ENCODE measurements around the gene BEND7.
"Not testable (repeated sequence)": the region's sequence is repeated elsewhere in the genome, so short reads cannot be mapped to it uniquely, and the experiment has no call there.

Gene BEND7

DNA sequence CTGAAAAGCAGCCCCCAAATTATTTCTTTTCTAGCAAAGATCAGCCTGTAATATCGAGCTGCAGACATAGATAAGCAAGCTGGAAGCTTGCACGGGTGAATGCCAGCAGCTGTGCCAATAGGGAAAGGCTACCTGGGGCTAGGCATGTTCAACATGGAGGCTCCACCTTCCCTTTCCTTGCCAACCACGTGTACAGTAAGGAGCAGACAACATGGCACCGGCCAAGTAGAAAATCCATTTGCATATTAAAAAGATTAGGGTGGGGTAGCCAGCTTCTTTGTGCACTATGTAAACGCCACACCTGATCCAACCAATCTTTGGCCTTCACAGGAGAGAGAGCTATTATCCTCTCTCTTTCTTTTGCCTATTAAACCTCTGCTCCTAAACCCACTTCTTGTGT is 124.0 kb downstream of the BEND7 start:
- no peak overlapping the region for H3K9ac ChIP-seq (ENCODE audit: low read depth, low read length)
- H3K36me3 ChIP-seq (ENCODE audit: insufficient read depth, low read length): no peaks in the 10 kb centered on the region
- H3K4me1 ChIP-seq (ENCODE audit: insufficient read depth, low read length): peaks cover 13% of the 10 kb centered on the region
- H3K9me3 ChIP-seq (ENCODE audit: control insufficient read depth, insufficient read depth, low read length): peaks cover 6% of the 10 kb centered on the region

DNA sequence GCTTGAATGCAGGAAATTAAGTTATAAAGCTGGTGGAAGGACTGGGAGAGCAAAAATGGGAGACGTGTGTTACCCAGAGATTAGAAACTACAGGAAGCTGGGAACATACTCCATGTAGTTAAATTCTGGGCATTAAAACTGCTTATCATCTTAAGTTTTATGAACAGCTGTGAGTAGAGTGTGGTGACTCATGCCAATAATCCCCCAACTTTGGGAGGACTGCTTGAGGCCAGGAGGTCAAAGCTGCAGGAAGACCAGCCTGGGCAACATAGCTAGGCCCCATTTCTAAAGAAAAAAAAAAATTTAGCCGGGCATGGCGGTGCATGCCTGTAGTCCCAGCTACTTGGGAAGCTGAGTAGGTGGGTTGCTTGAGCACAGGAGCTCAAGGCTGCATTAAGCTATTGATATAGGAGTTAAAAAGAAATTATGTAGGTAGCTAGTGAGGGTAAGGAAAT is 124.5 kb downstream of the BEND7 start:
- Histone ChIP-seq H3K4me1 (ENCODE audit: insufficient read depth, low read length) (peaks cover 12% of the 10 kb centered on the region), H3K9me3 (ENCODE audit: control insufficient read depth, insufficient read depth, low read length) (peaks cover 9% of the 10 kb centered on the region), H3K36me3 (ENCODE audit: insufficient read depth, low read length) (no peaks in the 10 kb centered on the region), H3K9ac (ENCODE audit: low read depth, low read length) (no peak overlapping the region)

DNA sequence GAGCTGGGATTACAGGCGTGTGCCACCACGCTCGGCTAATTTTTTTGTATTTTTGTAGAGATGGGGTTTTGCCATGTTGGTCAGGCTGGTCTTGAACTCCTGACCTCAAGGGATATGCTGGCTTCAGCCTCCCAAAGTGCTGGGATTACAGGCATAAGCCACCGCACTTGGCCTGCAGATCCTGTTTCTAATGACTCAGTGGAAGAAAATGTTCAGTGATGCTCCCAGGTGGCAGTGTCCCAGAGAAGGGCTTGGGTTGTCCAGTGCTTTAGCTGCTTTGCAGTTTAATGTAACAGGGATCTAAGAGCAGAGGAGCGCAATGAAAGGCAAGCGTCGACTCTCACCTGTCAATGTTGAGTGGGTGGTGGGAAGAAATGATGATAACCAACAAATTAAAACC is 125.4 kb downstream of the BEND7 start:
- H3K9me3 ChIP-seq (ENCODE audit: control insufficient read depth, insufficient read depth, low read length); H3K36me3 ChIP-seq (ENCODE audit: insufficient read depth, low read length); H3K9ac ChIP-seq (ENCODE audit: low read depth, low read length): not testable (repeated sequence)
- H3K4me1 ChIP-seq (ENCODE audit: insufficient read depth, low read length): peaks cover 12% of the 10 kb centered on the region

DNA sequence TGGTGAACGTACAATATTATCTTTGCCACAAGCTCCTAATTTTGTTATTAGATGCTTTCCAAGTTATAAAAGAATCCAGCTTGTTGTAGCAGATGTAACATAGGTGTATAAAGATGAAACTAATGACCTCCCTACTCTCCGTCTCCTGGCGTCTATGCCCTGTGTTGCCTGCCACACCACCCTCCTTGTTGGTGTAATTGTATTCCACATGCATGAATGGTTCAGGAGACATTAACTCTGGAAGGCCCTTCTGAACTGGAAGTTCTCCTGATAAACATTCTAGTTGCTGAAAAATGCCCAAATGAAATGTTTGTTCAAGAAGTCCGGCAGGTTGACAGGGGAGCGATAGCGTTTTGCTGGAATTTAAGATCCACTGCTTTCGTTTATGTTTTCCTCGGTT is 126.8 kb downstream of the BEND7 start:
- Histone ChIP-seq H3K9me3 (ENCODE audit: control insufficient read depth, insufficient read depth, low read length) (peaks cover 9% of the 10 kb centered on the region), H3K4me1 (ENCODE audit: insufficient read depth, low read length) (peaks cover 12% of the 10 kb centered on the region), H3K36me3 (ENCODE audit: insufficient read depth, low read length) (no peaks in the 10 kb centered on the region), H3K9ac (ENCODE audit: low read depth, low read length) (no peak overlapping the region)

DNA sequence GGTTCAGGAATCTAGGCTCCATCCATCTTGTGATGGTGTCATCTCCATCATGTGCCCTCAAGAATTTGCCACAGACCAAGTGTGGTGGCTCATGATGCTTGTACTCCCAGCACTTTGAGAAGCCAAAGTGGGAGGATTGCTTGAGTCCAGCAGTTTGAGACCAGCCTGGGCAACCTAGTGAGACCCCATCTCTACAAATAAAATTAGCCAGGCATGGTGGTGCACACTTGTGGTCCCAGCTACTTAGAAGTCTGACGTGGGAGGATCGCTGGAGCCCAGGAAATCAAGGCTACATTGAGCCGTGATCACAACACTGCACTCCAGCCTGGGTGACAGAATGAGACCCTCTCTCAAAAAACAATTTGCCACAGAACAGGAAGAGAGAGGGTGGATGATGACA is 127.7 kb downstream of the BEND7 start:
- H3K9me3 ChIP-seq (ENCODE audit: control insufficient read depth, insufficient read depth, low read length): peaks cover 9% of the 10 kb centered on the region
- peaks cover 12% of the 10 kb centered on the region for H3K4me1 ChIP-seq (ENCODE audit: insufficient read depth, low read length)
- no peaks in the 10 kb centered on the region for H3K36me3 ChIP-seq (ENCODE audit: insufficient read depth, low read length)
- no peak overlapping the region for H3K9ac ChIP-seq (ENCODE audit: low read depth, low read length)

DNA sequence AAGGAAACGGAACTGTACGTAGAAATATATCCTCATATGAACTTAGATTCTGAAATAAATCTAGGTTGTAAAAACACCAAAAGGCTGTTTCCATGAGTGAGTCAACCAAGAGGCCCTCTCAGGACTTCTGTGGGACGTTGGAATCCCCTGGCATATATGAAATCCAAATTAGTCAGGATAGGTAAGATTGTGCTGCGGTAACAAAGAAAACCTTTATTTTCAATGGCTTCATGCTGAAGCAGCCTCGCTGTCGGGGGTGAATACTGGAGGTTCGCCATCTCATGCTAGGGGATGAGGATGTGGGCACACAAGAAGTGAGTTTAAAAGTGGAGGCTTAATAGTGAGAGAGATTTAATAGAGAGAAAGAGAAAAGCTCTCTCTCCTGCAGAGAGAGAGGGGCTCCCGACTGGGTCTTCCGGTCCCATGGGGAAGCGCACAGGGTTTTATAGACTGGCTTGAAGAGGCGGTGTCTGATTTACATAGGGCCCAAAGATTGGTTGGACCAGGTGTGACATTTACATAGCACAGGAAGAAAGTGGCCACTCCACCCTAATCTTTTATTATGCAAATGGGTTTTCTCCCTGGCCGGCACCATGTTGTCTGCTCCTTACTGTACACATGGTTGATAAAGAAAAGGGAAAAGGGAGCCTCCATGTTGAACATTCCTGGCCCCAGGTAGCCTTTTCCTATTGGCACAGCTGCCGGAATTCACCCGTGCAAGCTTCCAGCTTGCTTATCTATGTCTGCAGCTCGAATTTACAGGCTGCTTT is 128.4 kb downstream of the BEND7 start:
- no peak overlapping the region for H3K9ac ChIP-seq (ENCODE audit: low read depth, low read length)
- peaks cover 12% of the 10 kb centered on the region for H3K4me1 ChIP-seq (ENCODE audit: insufficient read depth, low read length)
- H3K36me3 ChIP-seq (ENCODE audit: insufficient read depth, low read length): no peaks in the 10 kb centered on the region
- peaks cover 9% of the 10 kb centered on the region for H3K9me3 ChIP-seq (ENCODE audit: control insufficient read depth, insufficient read depth, low read length)

DNA sequence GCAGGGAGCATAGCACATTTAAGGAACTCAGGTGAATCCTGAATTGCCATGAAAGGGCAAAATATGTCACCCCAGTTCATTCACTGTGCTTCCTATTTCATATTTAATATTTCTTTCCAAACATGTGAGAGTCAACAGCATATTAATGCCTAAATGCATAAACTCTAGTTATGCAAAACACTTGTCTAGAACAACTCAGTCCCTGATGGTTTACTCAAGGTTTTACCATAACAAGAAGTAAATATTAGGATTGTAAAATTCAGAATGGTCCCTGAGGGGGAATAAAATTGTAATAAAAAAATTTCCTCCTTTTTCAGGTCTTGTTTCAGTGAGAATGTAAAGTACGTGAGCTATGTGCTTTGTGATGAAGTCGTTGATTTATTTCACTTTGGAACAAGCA is 129.1 kb downstream of the BEND7 start:
- Histone ChIP-seq H3K36me3 (ENCODE audit: insufficient read depth, low read length) (no peaks in the 10 kb centered on the region), H3K4me1 (ENCODE audit: insufficient read depth, low read length) (peaks cover 11% of the 10 kb centered on the region), H3K9me3 (ENCODE audit: control insufficient read depth, insufficient read depth, low read length) (peaks cover 9% of the 10 kb centered on the region), H3K9ac (ENCODE audit: low read depth, low read length) (no peak overlapping the region)

DNA sequence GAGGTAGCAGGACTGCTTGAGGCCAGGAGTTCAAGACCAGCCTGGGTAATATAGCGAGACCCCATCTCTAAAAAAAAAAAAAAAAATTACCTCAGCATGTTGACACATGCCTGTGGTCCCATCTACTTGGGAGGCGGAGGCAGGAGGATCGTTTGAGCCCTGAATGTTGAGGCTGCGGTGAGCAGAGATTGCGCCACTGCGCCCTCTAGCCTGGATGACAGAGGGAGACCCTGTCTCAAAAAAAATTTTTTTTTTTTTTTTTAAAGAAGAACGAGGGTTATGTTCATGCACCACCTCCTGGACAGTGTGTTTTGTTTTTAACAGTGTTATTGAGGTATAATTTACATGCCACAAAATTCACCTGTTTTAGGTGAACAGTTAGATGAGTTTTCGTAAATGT is 129.6 kb downstream of the BEND7 start:
- H3K9me3 ChIP-seq (ENCODE audit: control insufficient read depth, insufficient read depth, low read length): peaks cover 9% of the 10 kb centered on the region
- peaks cover 8% of the 10 kb centered on the region for H3K4me1 ChIP-seq (ENCODE audit: insufficient read depth, low read length)
- no peak overlapping the region for H3K9ac ChIP-seq (ENCODE audit: low read depth, low read length)
- H3K36me3 ChIP-seq (ENCODE audit: insufficient read depth, low read length): no peaks in the 10 kb centered on the region

DNA sequence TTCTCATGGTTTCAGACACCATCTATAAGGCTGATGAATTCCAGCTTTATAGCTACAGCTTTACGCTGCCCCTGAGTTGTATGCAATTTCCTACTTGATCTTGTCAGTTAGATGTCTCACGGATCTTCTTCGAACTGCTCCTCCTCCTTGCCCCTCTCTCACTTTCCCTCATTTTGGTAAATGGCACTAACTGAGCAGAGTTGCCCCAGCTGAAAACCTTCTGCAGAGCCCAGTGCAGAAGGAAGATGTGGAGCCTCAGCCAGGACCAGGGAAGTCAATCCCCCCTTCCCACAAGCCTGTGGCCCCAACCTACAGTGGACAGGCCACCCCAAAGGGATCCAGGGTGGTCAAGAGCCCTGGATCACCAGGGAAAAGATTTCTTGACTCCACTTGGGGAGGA is 131.8 kb downstream of the BEND7 start:
- Histone ChIP-seq H3K36me3 (ENCODE audit: insufficient read depth, low read length) (no peaks in the 10 kb centered on the region), H3K4me1 (ENCODE audit: insufficient read depth, low read length) (peaks cover 10% of the 10 kb centered on the region)

DNA sequence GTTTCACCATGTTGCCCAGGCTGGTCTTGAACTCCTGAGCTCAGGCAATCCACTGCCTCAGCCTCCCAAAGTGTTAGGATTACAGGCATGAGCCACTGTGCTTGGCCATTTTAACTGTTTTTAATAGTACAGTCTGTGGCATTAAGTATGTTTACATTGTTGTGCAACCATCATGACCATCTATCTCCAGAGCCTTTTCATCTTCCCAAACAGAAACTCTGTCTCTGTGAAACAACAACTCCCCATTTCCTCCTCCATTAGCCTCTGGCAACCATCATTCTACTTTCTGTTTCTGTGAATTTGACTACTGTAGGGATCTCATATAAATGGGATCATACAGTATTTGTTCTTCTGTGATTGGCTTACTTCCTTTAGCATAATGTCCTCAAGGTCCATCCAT is 132.4 kb downstream of the BEND7 start:
- Histone ChIP-seq H3K4me1 (ENCODE audit: insufficient read depth, low read length) (peaks cover 10% of the 10 kb centered on the region), H3K36me3 (ENCODE audit: insufficient read depth, low read length) (no peaks in the 10 kb centered on the region), H3K9me3 (ENCODE audit: control insufficient read depth, insufficient read depth, low read length) (peaks cover 9% of the 10 kb centered on the region), H3K9ac (ENCODE audit: low read depth, low read length) (no peak overlapping the region)

More for the DNA sequence above, 131.8 kb downstream of the BEND7 start:
- peaks cover 9% of the 10 kb centered on the region for H3K9me3 ChIP-seq (ENCODE audit: control insufficient read depth, insufficient read depth, low read length)
- H3K9ac ChIP-seq (ENCODE audit: low read depth, low read length): no peak overlapping the region

DNA sequence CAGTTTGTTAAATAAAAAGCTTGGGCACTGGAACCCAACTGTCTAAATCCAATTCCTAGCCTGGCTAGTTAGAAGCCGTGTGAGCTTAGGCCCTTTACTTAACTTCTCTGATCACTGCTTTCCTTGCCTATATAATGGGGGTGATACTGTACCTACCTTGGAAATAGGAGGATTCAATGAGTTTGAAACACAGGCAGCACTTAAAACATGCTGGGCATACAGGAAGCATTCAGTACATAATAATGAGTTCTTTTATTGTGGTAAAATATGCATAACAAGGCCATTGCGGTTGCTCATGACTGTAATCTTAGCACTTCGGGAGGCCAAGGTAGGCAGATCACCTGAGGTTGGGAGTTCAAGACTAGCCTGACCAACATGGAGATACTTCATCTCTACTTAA is 133.3 kb downstream of the BEND7 start:
- Histone ChIP-seq H3K9ac (ENCODE audit: low read depth, low read length) (no peak overlapping the region), H3K36me3 (ENCODE audit: insufficient read depth, low read length) (no peaks in the 10 kb centered on the region), H3K4me1 (ENCODE audit: insufficient read depth, low read length) (peaks cover 17% of the 10 kb centered on the region), H3K9me3 (ENCODE audit: control insufficient read depth, insufficient read depth, low read length) (peaks cover 9% of the 10 kb centered on the region)

DNA sequence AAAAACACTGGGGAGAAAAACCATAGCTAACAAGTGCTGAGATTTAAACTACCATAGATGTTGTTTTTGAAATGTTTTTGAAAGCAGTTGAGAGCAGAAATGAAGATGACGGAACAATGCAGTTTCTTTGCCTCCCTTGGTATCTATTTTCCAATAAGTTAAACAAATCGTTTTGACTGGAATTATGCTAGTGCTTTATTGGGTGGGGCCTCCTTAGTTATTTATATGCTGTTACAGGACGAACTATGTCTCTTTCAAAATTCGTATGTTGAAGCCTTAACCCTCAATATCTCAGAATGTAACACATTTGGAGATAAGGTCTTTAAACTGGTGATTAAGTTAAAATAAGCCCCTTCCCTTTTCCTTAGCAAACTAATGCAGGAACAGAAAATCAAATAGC is 135.2 kb downstream of the BEND7 start:
- no peaks in the 10 kb centered on the region for H3K36me3 ChIP-seq (ENCODE audit: insufficient read depth, low read length)
- peaks cover 21% of the 10 kb centered on the region for H3K4me1 ChIP-seq (ENCODE audit: insufficient read depth, low read length)
- H3K9ac ChIP-seq (ENCODE audit: low read depth, low read length): no peak overlapping the region
- no peaks in the 10 kb centered on the region; the same call in 1 of the 2 replicates for H3K9me3 ChIP-seq (ENCODE audit: control insufficient read depth, insufficient read depth, low read length)

DNA sequence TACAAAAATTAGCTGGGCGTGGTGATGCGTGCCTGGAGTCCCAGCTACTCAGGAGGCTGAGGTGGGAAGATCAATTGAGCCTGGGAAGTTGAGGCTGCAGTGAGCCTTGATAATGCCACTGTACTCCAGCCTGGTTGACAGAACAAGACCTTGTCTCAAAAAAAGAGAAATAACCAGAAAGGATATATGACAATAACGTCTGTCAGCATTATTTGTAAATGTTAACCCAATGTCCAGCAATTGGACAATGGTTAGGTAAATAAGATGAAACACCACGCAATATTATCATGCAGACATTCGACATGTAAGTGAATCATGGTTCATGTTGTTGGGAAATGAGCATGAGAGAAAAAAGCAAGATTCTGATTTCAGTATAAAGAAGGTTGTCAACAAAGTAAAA is 136.1 kb downstream of the BEND7 start:
- Histone ChIP-seq H3K36me3 (ENCODE audit: insufficient read depth, low read length) (no peaks in the 10 kb centered on the region), H3K4me1 (ENCODE audit: insufficient read depth, low read length) (peaks cover 21% of the 10 kb centered on the region), H3K9ac (ENCODE audit: low read depth, low read length) (no peak overlapping the region), H3K9me3 (ENCODE audit: control insufficient read depth, insufficient read depth, low read length) (no peaks in the 10 kb centered on the region; the same call in 1 of the 2 replicates)

Data from ES-I3 (cell line).